GM19372 (cell line): Measurements from ENCODE around the gene PFDN5.
A peak's percentile ranks its signal among the peaks of the same experiment; 100 is the strongest.

Source experiments
- ATAC-seq: cut with Tn5 transposase; IDR thresholded peaks from one replicate; pipeline ENCODE4 v1.9.1; 2021; ENCODE audit warnings: mild to moderate bottlenecking, low read depth, moderate library complexity; ENCODE audit not compliant: unreplicated experiment

Gene PFDN5

GRCh38 chr12:53295070-53295890 is at the start of gene PFDN5:
Gene PFDN5 (plus strand): TSS chr12:53295542. CDS start chr12:53295568, 26 bp downstream.
- peak; percentile 78 for ATAC-seq

- ATAC-seq: peak; percentile 73
Observed at GRCh38 chr12:53251477-53252348, 43.6 kb upstream of the PFDN5 start.

- ATAC-seq: no peak
Observed at GRCh38 chr12:53252349-53252916, 42.9 kb upstream of the PFDN5 start.

- ATAC-seq: no peak
Observed at GRCh38 chr12:53253298-53253697, 42.0 kb upstream of the PFDN5 start.

- no peak for ATAC-seq
Observed at GRCh38 chr12:53254816-53255545, 40.4 kb upstream of the PFDN5 start.

GRCh38 chr12:53255996-53256395 is 39.3 kb upstream of the PFDN5 start:
- no peak for ATAC-seq

- ATAC-seq: no peak
Observed at GRCh38 chr12:53258541-53259539, 36.5 kb upstream of the PFDN5 start.

- ATAC-seq: no peak
Observed at GRCh38 chr12:53259891-53260290, 35.5 kb upstream of the PFDN5 start.

GRCh38 chr12:53265783-53266182 is 29.6 kb upstream of the PFDN5 start:
- no peak for ATAC-seq

GRCh38 chr12:53267306-53267998 is 27.9 kb upstream of the PFDN5 start:
- ATAC-seq: no peak

- ATAC-seq: peak; percentile 90
Observed at GRCh38 chr12:53267999-53268629, 27.2 kb upstream of the PFDN5 start, which contains the start of gene ESPL1. Gene ESPL1 (plus strand): TSS chr12:53268299. CDS start chr12:53268767, 468 bp downstream.

- ATAC-seq: no peak
Observed at GRCh38 chr12:53268630-53269562, 26.4 kb upstream of the PFDN5 start.

GRCh38 chr12:53274445-53274844 is 20.9 kb upstream of the PFDN5 start:
- ATAC-seq: no peak

GRCh38 chr12:53276511-53276910 is 18.8 kb upstream of the PFDN5 start:
- ATAC-seq: no peak

- no peak for ATAC-seq
Observed at GRCh38 chr12:53277981-53278380, 17.4 kb upstream of the PFDN5 start.

- ATAC-seq: no peak
Observed at GRCh38 chr12:53279283-53279869, 16.0 kb upstream of the PFDN5 start.
